ENCODE measurements around the gene ZNF672.
"Not testable (repeated sequence)": the region's sequence is repeated elsewhere in the genome, so short reads cannot be mapped to it uniquely, and the experiment has no call there.

Gene ZNF672

GRCh38 chr1:248792342-248792741, 45.7 kb upstream of the ZNF672 start:
- no peaks in the 10 kb centered on the region for H3K9me3 ChIP-seq (ENCODE audit: severe bottlenecking)
- no peaks in the 10 kb centered on the region for H3K36me3 ChIP-seq (ENCODE audit: low read depth)
- no peak for DNase-seq (ENCODE audit: low spot score)
- H3K4me1 ChIP-seq (ENCODE audit: insufficient read depth, poor library complexity, severe bottlenecking), result no peaks in the 10 kb centered on the region
- H3K27ac ChIP-seq (ENCODE audit: poor library complexity, severe bottlenecking), result no peak overlapping the region
- TF ChIP-seq CTCF (IDR thresholded peaks at IDR 0.05; ENCODE audit: poor library complexity, severe bottlenecking), result no peak
- no peaks in the 10 kb centered on the region for H3K27me3 ChIP-seq (ENCODE audit: insufficient read depth, poor library complexity, severe bottlenecking)
- ATAC-seq (ENCODE audit: low read depth), result no peak
- H3K4me3 ChIP-seq (ENCODE audit: severe bottlenecking), result no peak overlapping the region

- no peaks in the 10 kb centered on the region for H3K36me3 ChIP-seq (ENCODE audit: low read depth)
- no peak overlapping the region for H3K4me3 ChIP-seq (ENCODE audit: severe bottlenecking)
- DNase-seq (ENCODE audit: low spot score) (no peak), ATAC-seq (ENCODE audit: low read depth) (no peak)
- no peaks in the 10 kb centered on the region for H3K9me3 ChIP-seq (ENCODE audit: severe bottlenecking)
- H3K27ac ChIP-seq (ENCODE audit: poor library complexity, severe bottlenecking), result no peak overlapping the region
- H3K4me1 ChIP-seq (ENCODE audit: insufficient read depth, poor library complexity, severe bottlenecking), result no peaks in the 10 kb centered on the region
- no peak for TF ChIP-seq CTCF (IDR thresholded peaks at IDR 0.05; ENCODE audit: poor library complexity, severe bottlenecking)
- no peaks in the 10 kb centered on the region for H3K27me3 ChIP-seq (ENCODE audit: insufficient read depth, poor library complexity, severe bottlenecking)
Observed at GRCh38 chr1:248793592-248793991, 44.4 kb upstream of the ZNF672 start.

GRCh38 chr1:248794663-248795062, 43.4 kb upstream of the ZNF672 start:
- not testable (repeated sequence) for H3K27me3 ChIP-seq (ENCODE audit: insufficient read depth, poor library complexity, severe bottlenecking); H3K4me1 ChIP-seq (ENCODE audit: insufficient read depth, poor library complexity, severe bottlenecking); H3K4me3 ChIP-seq (ENCODE audit: severe bottlenecking); DNase-seq (ENCODE audit: low spot score); ATAC-seq (ENCODE audit: low read depth); H3K9me3 ChIP-seq (ENCODE audit: severe bottlenecking); H3K36me3 ChIP-seq (ENCODE audit: low read depth); H3K27ac ChIP-seq (ENCODE audit: poor library complexity, severe bottlenecking)

GRCh38 chr1:248798791-248799190, 39.2 kb upstream of the ZNF672 start:
- TF ChIP-seq CTCF (IDR thresholded peaks at IDR 0.05; ENCODE audit: poor library complexity, severe bottlenecking), result no peak
- Histone ChIP-seq H3K27me3 (ENCODE audit: insufficient read depth, poor library complexity, severe bottlenecking) (no peaks in the 10 kb centered on the region), H3K4me1 (ENCODE audit: insufficient read depth, poor library complexity, severe bottlenecking) (no peaks in the 10 kb centered on the region), H3K4me3 (ENCODE audit: severe bottlenecking) (no peak overlapping the region), H3K36me3 (ENCODE audit: low read depth) (no peaks in the 10 kb centered on the region), H3K27ac (ENCODE audit: poor library complexity, severe bottlenecking) (no peak overlapping the region), H3K9me3 (ENCODE audit: severe bottlenecking) (no peaks in the 10 kb centered on the region)
- ATAC-seq (ENCODE audit: low read depth) (no peak), DNase-seq (ENCODE audit: low spot score) (no peak)

- H3K27ac ChIP-seq (ENCODE audit: poor library complexity, severe bottlenecking), result no peak overlapping the region
- no peaks in the 10 kb centered on the region for H3K4me1 ChIP-seq (ENCODE audit: insufficient read depth, poor library complexity, severe bottlenecking)
- no peaks in the 10 kb centered on the region for H3K27me3 ChIP-seq (ENCODE audit: insufficient read depth, poor library complexity, severe bottlenecking)
- H3K36me3 ChIP-seq (ENCODE audit: low read depth), result no peaks in the 10 kb centered on the region
- no peak overlapping the region for H3K4me3 ChIP-seq (ENCODE audit: severe bottlenecking)
- TF ChIP-seq CTCF (IDR thresholded peaks at IDR 0.05; ENCODE audit: poor library complexity, severe bottlenecking), result no peak
- DNase-seq (ENCODE audit: low spot score), result no peak
- H3K9me3 ChIP-seq (ENCODE audit: severe bottlenecking), result no peaks in the 10 kb centered on the region
- ATAC-seq (ENCODE audit: low read depth), result no peak
Observed at GRCh38 chr1:248800459-248800858, 37.6 kb upstream of the ZNF672 start.

All from RWPE2 (cell line).